GM18519 (cell line): Measurements from ENCODE around the gene BRI3BP.
"Not testable (repeated sequence)": the region's sequence is repeated elsewhere in the genome, so short reads cannot be mapped to it uniquely, and the experiment has no call there.

Experiments
- ATAC-seq: cut with Tn5 transposase; IDR thresholded peaks from one replicate; pipeline ENCODE4 v1.9.1; 2021; ENCODE audit warnings: mild to moderate bottlenecking, moderate library complexity; ENCODE audit not compliant: unreplicated experiment, low FRiP score

Gene BRI3BP

GRCh38 chr12:125018356-125018755, 24.9 kb downstream of the BRI3BP start:
- no peak for ATAC-seq

GRCh38 chr12:125021096-125021495, 27.7 kb downstream of the BRI3BP start:
- ATAC-seq: no peak

GRCh38 chr12:125021771-125022170, 28.3 kb downstream of the BRI3BP start:
- ATAC-seq: no peak

- no peak for ATAC-seq
These were observed 29.6 kb downstream of the BRI3BP start for GRCh38 chr12:125023065-125023464.

- no peak for ATAC-seq
These were observed 31.6 kb downstream of the BRI3BP start for GRCh38 chr12:125024949-125025563.

GRCh38 chr12:125025606-125026235, 32.3 kb downstream of the BRI3BP start:
- no peak for ATAC-seq

GRCh38 chr12:125028106-125028505, 34.7 kb downstream of the BRI3BP start:
- ATAC-seq: no peak

GRCh38 chr12:125029761-125030358, 36.4 kb downstream of the BRI3BP start:
- ATAC-seq: no peak

GRCh38 chr12:125031471-125031870, 38.0 kb downstream of the BRI3BP start:
- not testable (repeated sequence) for ATAC-seq

GRCh38 chr12:125032466-125033152, 39.2 kb downstream of the BRI3BP start:
- ATAC-seq: no peak

- no peak for ATAC-seq
These were observed 39.8 kb downstream of the BRI3BP start for GRCh38 chr12:125033288-125033687.

- no peak for ATAC-seq
These were observed 45.7 kb downstream of the BRI3BP start for GRCh38 chr12:125038976-125039625.

- no peak for ATAC-seq
These were observed 55.6 kb downstream of the BRI3BP start for GRCh38 chr12:125049093-125049458.

GRCh38 chr12:125050446-125050845, 57.0 kb downstream of the BRI3BP start:
- ATAC-seq: no peak

GRCh38 chr12:125050868-125051267, 57.4 kb downstream of the BRI3BP start:
- ATAC-seq: no peak

GRCh38 chr12:125053821-125054220, 60.4 kb downstream of the BRI3BP start:
- ATAC-seq: no peak

GRCh38 chr12:125055591-125055990, 62.1 kb downstream of the BRI3BP start:
- ATAC-seq: no peak

GRCh38 chr12:125056306-125056705, 62.9 kb downstream of the BRI3BP start:
- no peak for ATAC-seq

GRCh38 chr12:125057708-125058107, 64.3 kb downstream of the BRI3BP start:
- no peak for ATAC-seq

GRCh38 chr12:125061229-125061628, 67.8 kb downstream of the BRI3BP start:
- ATAC-seq: no peak

GRCh38 chr12:125063522-125063921, 70.1 kb downstream of the BRI3BP start:
- ATAC-seq: not testable (repeated sequence)
